IMR-90 (cell line): Measurements from ENCODE around the gene PLCZ1. TPM values are rescaled to one million over a fixed set of nuclear protein-coding genes. Genes with fewer than 3 reads are reported as not detected.

ENCODE experiments used
- ATAC-seq: fragments of 200-7000 bp; cut with Tn5 transposase; 2 replicates; pipeline ENCODE4 v1.9.1; 2020; ENCODE audit warnings: low read depth, mild to moderate bottlenecking, moderate library complexity
- BruUV-seq: library from RNA; stranded (reverse); fragments of 400-500 nt; replicated peaks from 2 replicates; lab custom pipeline; 2021; lab: Mats Ljungman, UMichigan
- CTCF ChIA-PET: fragments of 300-600 bp; formaldehyde crosslinking; extraction: SDS; loops from one replicate; lab custom pipeline; 2021; ENCODE audit warnings: antibody characterized with exemption; lab: Yijun Ruan, JAX
- POLR2A ChIA-PET: fragments of 300-600 bp; sonication (Branson Sonifier 250); formaldehyde crosslinking; loops from one replicate; lab custom pipeline; 2022; ENCODE audit warnings: antibody characterized with exemption; ENCODE audit not compliant: unreplicated experiment; lab: Charles Lee
- DNase-seq: peaks from one replicate; pipeline ENCODE4 v3.0.0; 2013
- H2AFZ ChIP-seq: replicated peaks from 2 replicates; pipeline ENCODE3; 2013; ENCODE audit warnings: low read length, mild to moderate bottlenecking; ENCODE audit not compliant: poor library complexity
- H2AK5ac ChIP-seq: 2 replicates; pipeline ENCODE4 v1.6.1; 2013; ENCODE audit warnings: low read depth, low read length, inconsistent platforms
- H2AK9ac ChIP-seq: replicated peaks from 2 replicates; pipeline ENCODE3; 2013; ENCODE audit warnings: mild to moderate bottlenecking, low read depth, low read length, moderate library complexity; ENCODE audit not compliant: poor library complexity
- H2BK120ac ChIP-seq: 2 replicates; pipeline ENCODE4 v1.6.1; 2013; ENCODE audit warnings: low read depth, low read length, inconsistent platforms
- H2BK15ac ChIP-seq: 3 replicates; pipeline ENCODE4 v1.6.1; 2013; ENCODE audit warnings: low read depth, low read length, inconsistent platforms
- H2BK20ac ChIP-seq: 2 replicates; pipeline ENCODE4 v1.6.1; 2013; ENCODE audit warnings: low read depth, mild to moderate bottlenecking, inconsistent platforms, low read length, moderate library complexity
- H2BK5ac ChIP-seq: 2 replicates; pipeline ENCODE4 v1.6.1; 2013; ENCODE audit warnings: mild to moderate bottlenecking, low read depth, low read length, inconsistent platforms; ENCODE audit not compliant: poor library complexity, severe bottlenecking
- H3K14ac ChIP-seq: replicated peaks from 2 replicates; pipeline ENCODE4 v1.6.1; 2013; ENCODE audit warnings: low read depth, low read length, inconsistent platforms
- H3K18ac ChIP-seq: 2 replicates; pipeline ENCODE4 v1.6.1; 2013; ENCODE audit warnings: low read depth, low read length, control low read depth
- H3K23ac ChIP-seq: 2 replicates; pipeline ENCODE4 v1.6.1; 2013; ENCODE audit warnings: low read depth, low read length, inconsistent platforms
- H3K27ac ChIP-seq: 2 replicates; pipeline ENCODE4 v1.5.1; 2013; ENCODE audit warnings: mild to moderate bottlenecking, control low read depth, low read length; ENCODE audit not compliant: insufficient read depth
- H3K27me3 ChIP-seq: 2 replicates; pipeline ENCODE4 v1.6.1; 2013; ENCODE audit warnings: low read length; ENCODE audit not compliant: control insufficient read depth, insufficient read depth
- H3K36me3 ChIP-seq: 2 replicates; pipeline ENCODE4 v1.6.1; 2013; ENCODE audit warnings: low read length, mixed read lengths; ENCODE audit not compliant: control insufficient read depth, insufficient read depth
- H3K4ac ChIP-seq: 2 replicates; pipeline ENCODE4 v1.6.1; 2013; ENCODE audit warnings: low read depth, low read length, inconsistent platforms
- H3K4me1 ChIP-seq: 2 replicates; pipeline ENCODE4 v1.6.1; 2013; ENCODE audit warnings: low read length, mixed read lengths; ENCODE audit not compliant: control insufficient read depth, insufficient read depth
- H3K4me2 ChIP-seq: 2 replicates; pipeline ENCODE4 v1.6.1; 2013; ENCODE audit warnings: low read depth, mild to moderate bottlenecking, control low read depth, low read length, moderate library complexity
- H3K4me3 ChIP-seq: 2 replicates; pipeline ENCODE4 v1.5.1; 2013; ENCODE audit warnings: low read depth, mild to moderate bottlenecking, control low read depth, low read length, moderate library complexity; ENCODE audit not compliant: insufficient read depth
- H3K56ac ChIP-seq: 2 replicates; pipeline ENCODE4 v1.6.1; 2013; ENCODE audit warnings: low read length, inconsistent platforms; ENCODE audit not compliant: insufficient read depth; ENCODE audit errors: extremely low read depth
- H3K79me1 ChIP-seq, 2 experiments: 2 replicates each; pipeline ENCODE4 v1.6.1; 2013; ENCODE audit warnings: low read length in 2 of 2, inconsistent platforms in 1 of 2, low read depth in 1 of 2
- H3K9ac ChIP-seq: 2 replicates; pipeline ENCODE4 v1.6.1; 2013; ENCODE audit warnings: low read depth, low read length, control low read depth
- H3K9me1 ChIP-seq: 2 replicates; pipeline ENCODE4 v1.6.1; 2013; ENCODE audit warnings: low read length, inconsistent platforms; ENCODE audit not compliant: insufficient read depth
- H3K9me3 ChIP-seq: 2 replicates; pipeline ENCODE4 v1.6.1; 2013; ENCODE audit warnings: low read length; ENCODE audit not compliant: control insufficient read depth, insufficient read depth
- H4K20me1 ChIP-seq: 2 replicates; pipeline ENCODE4 v1.6.1; 2013; ENCODE audit warnings: low read length, inconsistent platforms; ENCODE audit not compliant: insufficient read depth
- H4K5ac ChIP-seq: 2 replicates; pipeline ENCODE4 v1.6.1; 2013; ENCODE audit warnings: mild to moderate bottlenecking, low read depth, low read length, control low read depth
- H4K8ac ChIP-seq, 2 experiments: 2 replicates each; pipeline ENCODE4 v1.6.1; 2013; ENCODE audit warnings: low read depth in 2 of 2, low read length in 2 of 2, control low read depth in 1 of 2, inconsistent platforms in 1 of 2
- H4K91ac ChIP-seq: 2 replicates; pipeline ENCODE4 v1.6.1; 2013; ENCODE audit warnings: low read depth, low read length, inconsistent platforms; ENCODE audit not compliant: insufficient read depth
- NFE2L2 ChIP-seq: fragments of 150-350 bp; IDR thresholded peaks from 2 replicates; pipeline ENCODE4 v1.6.1; 2016; ENCODE audit warnings: low read depth, mild to moderate bottlenecking, low read length
- RCOR1 ChIP-seq: IDR thresholded peaks from 2 replicates; pipeline ENCODE4 v1.6.1; 2012; ENCODE audit warnings: mild to moderate bottlenecking, low read length, improper control_type of control experiment; ENCODE audit not compliant: insufficient replicate concordance
- WGBS, 2 experiments: methylation state at CpG; one replicate each; pipeline versions ENCODE4 v1.1.5 to v1.1.7; 2013; ENCODE audit warnings: missing lambda C conversion rate in 2 of 2; ENCODE audit not compliant: insufficient read length in 1 of 2; ENCODE audit errors: extremely low coverage in 2 of 2; 5-methylcytosine and 5-hydroxymethylcytosine counted together
- dilution Hi-C: fragments of 300-500 bp; cut with HindIII; formaldehyde crosslinking; loops from one replicate; pipeline ENCODE4 v1.14.3; 2018; ENCODE audit warnings: low sequenced_read_pairs; ENCODE audit not compliant: unreplicated experiment
- in situ Hi-C: fragments of 300-500 bp; cut with MboI; formaldehyde crosslinking; loops from 3 replicates; pipeline ENCODE4 v1.14.3; 2019; ENCODE audit warnings: low sequenced_read_pairs, inconsistent platforms, mixed read lengths
- intact Hi-C: fragments of 100-400 bp; cut with micrococcal nuclease; formaldehyde crosslinking; loops from 2 replicates; pipeline ENCODE4 v1.10.0; 2022
- polyA plus RNA-seq, 3 experiments: library from polyadenylated mRNA; depleted of rRNA; stranded (reverse); fragments of >200 nt; gene quantifications; 2 replicates each; pipeline ENCODE4 v1.2.3, GENCODE V29; 2012; ENCODE audit warnings: low replicate concordance in 1 of 3
- total RNA-seq: library from RNA; depleted of rRNA; stranded (reverse); fragments of >200 nt; gene quantifications from 2 replicates; pipeline ENCODE4 v1.2.3, GENCODE V29; 2012

The PLCZ1 gene
- total and polyA plus RNA-seq, 2 of the 4 experiments (the other 2 are of a cell fraction), result not detected

- Histone ChIP-seq H3K9me1 (no peaks in the 10 kb centered on the region), H2BK20ac (no peak overlapping the region), H3K23ac (no peak overlapping the region), H2AK5ac (no peak overlapping the region), H3K4me1 (no peaks in the 10 kb centered on the region), H2AFZ (no peak overlapping the region), H4K20me1 (no peaks in the 10 kb centered on the region), H3K79me1 (no peaks in the 10 kb centered on the region), H2BK120ac (no peak overlapping the region), H3K14ac (no peak overlapping the region), H4K91ac (no peak overlapping the region), H3K36me3 (no peaks in the 10 kb centered on the region), H3K27me3 (no peaks in the 10 kb centered on the region), H2BK5ac (no peak overlapping the region), H2BK15ac (no peak overlapping the region), H3K4me3 (no peak overlapping the region), H3K56ac (no peak overlapping the region), H3K9ac (no peak overlapping the region), H4K5ac (no peak overlapping the region), H2AK9ac (no peak overlapping the region), H4K8ac (no peak overlapping the region), H3K4me2 (no peak overlapping the region), H3K4ac (no peak overlapping the region), H3K27ac (no peak overlapping the region), H3K18ac (no peak overlapping the region), H3K9me3 (0 out of 2 replicates have a peak, but pooled peaks cover 2% of the 10 kb centered on the region)
- POLR2A ChIA-PET, result no interaction called here
- ATAC-seq, result no peak
- WGBS, 2 experiments, result no CpG with 5 or more reads among the region's 1 CpG
- CTCF ChIA-PET, result no interaction called here
- dilution Hi-C loops, result no loop called here
- BruUV-seq, result no TSS peak
- intact Hi-C loops, result loop anchor here (10.0 kb wide), 1 partner anchor 272 kb away; no protein-coding TSS in a partner anchor
- in situ Hi-C loops, result no loop called here
- TF ChIP-seq RCOR1 (no peak), NFE2L2 (no peak)
- no peak for DNase-seq
These were observed 31.0 kb downstream of the PLCZ1 start for GRCh38 chr12:18706798-18707197.
